CD4-positive, alpha-beta T cell (primary cell): ENCODE data around the gene CHM. TPM values are rescaled to one million over a fixed set of nuclear protein-coding genes. Genes with fewer than 3 reads are reported as not detected.

Source experiments
- ATAC-seq: fragments of 200-7000 bp; cut with Tn5 transposase; one replicate; pipeline ENCODE4 v1.10.0; 2022; ENCODE audit warnings: mild to moderate bottlenecking; ENCODE audit not compliant: poor library complexity
- CTCF ChIA-PET: fragments of 350-600 bp; sonication (Branson Sonifier 250); formaldehyde crosslinking; loops from one replicate; lab custom pipeline; 2021; ENCODE audit warnings: antibody characterized with exemption, inconsistent platforms; lab: Charles Lee
- POLR2A ChIA-PET: fragments of 350-600 bp; sonication (Branson Sonifier 250); formaldehyde crosslinking; loops from one replicate; lab custom pipeline; 2021; ENCODE audit warnings: antibody characterized with exemption, inconsistent platforms; lab: Charles Lee
- DNase-seq, 14 experiments: peaks; one replicate each; pipeline ENCODE4 v3.0.0-alpha.2; 2013 to 2020; ENCODE audit warnings: mixed read lengths in 2 of 14
- H3K27ac ChIP-seq, 2 donors: one replicate each; pipeline versions ENCODE4 v1.5.1 to v1.7.0; 2013; ENCODE audit warnings: low read length in 2 of 2, low read depth in 1 of 2, mild to moderate bottlenecking in 1 of 2
- H3K27me3 ChIP-seq, 2 experiments: 1 replicate in 1 of 2; 2 replicates in 1 of 2; pipeline versions ENCODE4 v1.6.1 to v1.7.0; 2013; ENCODE audit warnings: low read length in 2 of 2, control low read depth in 1 of 2, mild to moderate bottlenecking in 1 of 2, moderate library complexity in 1 of 2; ENCODE audit not compliant: insufficient read depth in 2 of 2, control insufficient read depth in 1 of 2
- H3K36me3 ChIP-seq: one replicate; pipeline ENCODE4 v1.6.1; 2013; ENCODE audit warnings: low read length, control low read depth; ENCODE audit not compliant: insufficient read depth
- H3K4me1 ChIP-seq: one replicate; pipeline ENCODE4 v1.6.1; 2013; ENCODE audit warnings: low read length, control low read depth; ENCODE audit not compliant: insufficient read depth
- H3K4me3 ChIP-seq: one replicate; pipeline ENCODE4 v1.5.1; 2013; ENCODE audit warnings: mild to moderate bottlenecking, low read length, moderate library complexity
- H3K9me3 ChIP-seq, 2 experiments: 1 replicate in 1 of 2; 2 replicates in 1 of 2; pipeline versions ENCODE4 v1.6.1 to v1.7.0; 2013; ENCODE audit warnings: low read length in 2 of 2, mild to moderate bottlenecking in 2 of 2, control low read depth in 1 of 2, moderate library complexity in 1 of 2; ENCODE audit not compliant: control insufficient read depth in 1 of 2, insufficient read depth in 1 of 2
- H3K27ac Mint-ChIP-seq: one replicate; pipeline ENCODE4 v1.8.0; 2020; ENCODE audit warnings: mixed read lengths
- H3K27me3 Mint-ChIP-seq: one replicate; pipeline ENCODE4 v1.8.0; 2021; ENCODE audit warnings: mixed read lengths
- H3K36me3 Mint-ChIP-seq: one replicate; pipeline ENCODE4 v1.8.0; 2021; ENCODE audit warnings: low read depth, mixed read lengths
- H3K4me1 Mint-ChIP-seq: one replicate; pipeline ENCODE4 v1.8.0; 2021; ENCODE audit warnings: low read depth, mixed read lengths
- H3K4me3 Mint-ChIP-seq: one replicate; pipeline ENCODE4 v1.8.0; 2020; ENCODE audit warnings: mild to moderate bottlenecking, mixed read lengths
- H3K9me3 Mint-ChIP-seq: one replicate; pipeline ENCODE4 v1.8.0; 2020; ENCODE audit warnings: mixed read lengths
- intact Hi-C, 2 experiments: fragments of 100-400 bp; cut with DNase I in 1 of 2; cut with micrococcal nuclease in 1 of 2; formaldehyde crosslinking; loops; one replicate each; pipeline versions ENCODE4 v1.15.1 to v1.9.0; 2023 to 2025; cut with DNase I, micrococcal nuclease
- total RNA-seq, 174 experiments: library from RNA in 2 of 174; stranded (reverse) in 2 of 174; gene quantifications; one replicate each; pipeline ENCODE4 v1.2.3 and lab custom pipeline; 2021 to 2026
- TF ChIP-seq, protein P1 (sequence below): fragments of 200-600 bp; IDR thresholded peaks from one replicate; pipeline ENCODE4 v1.8.0; 2022; ENCODE audit warnings: antibody characterized with exemption, mild to moderate bottlenecking

Gene CHM
- total RNA-seq, 2 experiments from 2014 or later: 5.1 to 6.3 TPM

DNA sequence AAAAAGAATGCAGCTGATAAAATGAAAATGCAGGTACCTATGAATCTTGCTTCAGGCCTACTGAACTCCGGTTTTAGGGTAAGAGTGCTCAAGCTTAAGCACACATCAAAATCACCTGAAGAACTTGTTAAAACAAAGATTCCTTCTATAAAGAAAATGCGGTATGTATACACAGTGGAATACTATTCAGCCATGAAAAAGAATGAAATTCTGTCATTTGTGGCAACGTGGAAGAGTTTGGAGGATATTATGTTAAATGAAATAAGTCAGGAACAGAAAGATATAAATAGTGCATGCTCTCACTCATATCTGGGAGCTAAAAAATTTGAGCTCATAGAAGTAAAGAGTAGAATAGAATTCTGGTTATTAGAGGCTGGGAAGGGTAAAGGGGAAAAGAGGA lies 14.0 kb upstream of the CHM start:
- no peak overlapping the region for H3K4me3 Mint-ChIP-seq
- intact Hi-C loops: no loop called here
- peaks cover 15% of the 10 kb centered on the region for H3K27me3 Mint-ChIP-seq
- Histone ChIP-seq H3K36me3 (no peaks in the 10 kb centered on the region), H3K27me3 (no peaks in the 10 kb centered on the region), H3K9me3 (no peaks in the 10 kb centered on the region), H3K4me1 (no peaks in the 10 kb centered on the region), H3K27ac (no peak overlapping the region), H3K4me3 (no peak overlapping the region)
- H3K36me3 Mint-ChIP-seq: no peaks in the 10 kb centered on the region
- no peak for DNase-seq
- ATAC-seq: no peak
- H3K9me3 Mint-ChIP-seq: no peaks in the 10 kb centered on the region
- ChIA-PET POLR2A (no interaction called here), CTCF (no interaction called here)
- H3K4me1 Mint-ChIP-seq: no peaks in the 10 kb centered on the region
- TF ChIP-seq, protein P1, sequence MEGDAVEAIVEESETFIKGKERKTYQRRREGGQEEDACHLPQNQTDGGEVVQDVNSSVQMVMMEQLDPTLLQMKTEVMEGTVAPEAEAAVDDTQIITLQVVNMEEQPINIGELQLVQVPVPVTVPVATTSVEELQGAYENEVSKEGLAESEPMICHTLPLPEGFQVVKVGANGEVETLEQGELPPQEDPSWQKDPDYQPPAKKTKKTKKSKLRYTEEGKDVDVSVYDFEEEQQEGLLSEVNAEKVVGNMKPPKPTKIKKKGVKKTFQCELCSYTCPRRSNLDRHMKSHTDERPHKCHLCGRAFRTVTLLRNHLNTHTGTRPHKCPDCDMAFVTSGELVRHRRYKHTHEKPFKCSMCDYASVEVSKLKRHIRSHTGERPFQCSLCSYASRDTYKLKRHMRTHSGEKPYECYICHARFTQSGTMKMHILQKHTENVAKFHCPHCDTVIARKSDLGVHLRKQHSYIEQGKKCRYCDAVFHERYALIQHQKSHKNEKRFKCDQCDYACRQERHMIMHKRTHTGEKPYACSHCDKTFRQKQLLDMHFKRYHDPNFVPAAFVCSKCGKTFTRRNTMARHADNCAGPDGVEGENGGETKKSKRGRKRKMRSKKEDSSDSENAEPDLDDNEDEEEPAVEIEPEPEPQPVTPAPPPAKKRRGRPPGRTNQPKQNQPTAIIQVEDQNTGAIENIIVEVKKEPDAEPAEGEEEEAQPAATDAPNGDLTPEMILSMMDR: no peak
- H3K27ac Mint-ChIP-seq: no peak overlapping the region

DNA sequence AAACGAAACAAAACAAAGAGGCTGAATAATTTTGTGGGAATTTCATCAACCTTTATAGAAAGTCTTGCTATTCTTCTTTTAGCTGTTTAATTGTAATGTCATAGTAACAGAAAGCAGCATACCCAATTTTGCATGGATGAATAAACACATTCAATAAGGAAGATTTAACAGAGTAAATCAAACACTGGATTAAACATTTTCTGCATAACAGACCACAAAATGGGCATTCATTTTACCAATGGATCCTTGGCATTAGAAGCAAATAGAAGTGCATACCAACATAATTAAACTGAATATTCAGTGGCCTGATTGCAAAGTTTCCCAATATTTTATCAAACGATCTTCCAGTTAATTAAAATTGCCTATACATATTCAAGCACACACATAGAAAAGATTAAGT lies 4.4 kb upstream of the CHM start:
- no peak overlapping the region for H3K4me3 ChIP-seq
- intact Hi-C loops: no loop called here

DNA sequence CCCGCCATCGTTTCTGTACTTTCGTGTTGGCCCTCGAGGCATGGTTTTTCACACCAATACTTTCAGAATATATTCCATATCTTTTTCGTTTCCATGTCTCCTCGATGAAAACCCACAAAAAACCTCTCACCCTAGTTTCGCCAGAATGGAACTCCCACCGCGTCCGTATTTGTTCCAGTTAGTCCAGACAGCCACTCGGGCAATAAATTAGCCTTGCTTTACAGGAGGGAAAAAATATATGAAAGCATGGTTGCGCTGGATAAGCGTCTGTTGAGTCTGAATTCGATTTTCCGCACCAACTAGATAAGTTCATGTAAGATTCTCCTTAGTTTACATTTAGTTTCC lies 550 bp upstream of the CHM start:
- ChIA-PET CTCF (no interaction called here), POLR2A (no interaction called here)
- no peaks in the 10 kb centered on the region for H3K9me3 ChIP-seq
- H3K9me3 Mint-ChIP-seq: no peaks in the 10 kb centered on the region
- H3K27ac Mint-ChIP-seq: no peak overlapping the region
- intact Hi-C loops: no loop called here
- peak overlapping the region; percentile 84 for H3K4me3 ChIP-seq
- peaks cover 3% of the 10 kb centered on the region for H3K27me3 Mint-ChIP-seq
- peak in 1 of 14 experiments; percentile 3 for DNase-seq
- peaks cover 10% of the 10 kb centered on the region for H3K4me1 ChIP-seq
- no peaks in the 10 kb centered on the region for H3K36me3 ChIP-seq
- TF ChIP-seq, protein P1: no peak
- ATAC-seq: no peak
- peak overlapping the region in 1 of 2 donors; percentile 95 for H3K27ac ChIP-seq
- no peak overlapping the region for H3K4me3 Mint-ChIP-seq
- H3K4me1 Mint-ChIP-seq: peaks cover 15% of the 10 kb centered on the region
- H3K27me3 ChIP-seq: no peaks in the 10 kb centered on the region
- H3K36me3 Mint-ChIP-seq: peaks cover 9% of the 10 kb centered on the region

More for the DNA sequence above, 4.4 kb upstream of the CHM start:
- CTCF ChIA-PET: no interaction called here
- Histone ChIP-seq H3K4me1 (peaks cover 4% of the 10 kb centered on the region), H3K27ac (no peak overlapping the region), H3K27me3 (no peaks in the 10 kb centered on the region), H3K9me3 (no peaks in the 10 kb centered on the region), H3K36me3 (no peaks in the 10 kb centered on the region)
- H3K27me3 Mint-ChIP-seq: peaks cover 13% of the 10 kb centered on the region
- POLR2A ChIA-PET: no interaction called here
- H3K27ac Mint-ChIP-seq: no peak overlapping the region
- H3K4me1 Mint-ChIP-seq: peaks cover 6% of the 10 kb centered on the region
- ATAC-seq (no peak), DNase-seq (no peak)
- TF ChIP-seq, protein P1: no peak
- no peaks in the 10 kb centered on the region for H3K9me3 Mint-ChIP-seq
- H3K4me3 Mint-ChIP-seq: no peak overlapping the region
- H3K36me3 Mint-ChIP-seq: no peaks in the 10 kb centered on the region
